Upper lobe of left lung (tissue), 4 donors: ENCODE data around the gene TRIM37.

ENCODE experiments used
- EP300 ChIP-seq, 4 donors: sonication (generic); formaldehyde crosslinking; IDR thresholded peaks; one replicate each; pipeline ENCODE4 v1.5.1; 2017; ENCODE audit warnings: antibody characterized with exemption in 4 of 4, control low read depth in 2 of 4
- POLR2A ChIP-seq, 4 donors: fragments of 450-650 bp; IDR thresholded peaks; one replicate each; pipeline ENCODE4 v1.5.1; 2016 to 2017; ENCODE audit warnings: antibody characterized with exemption in 4 of 4, mild to moderate bottlenecking in 2 of 4
- POLR2AphosphoS5 ChIP-seq, 2 donors: sonication (generic); formaldehyde crosslinking; IDR thresholded peaks; one replicate each; pipeline ENCODE4 v1.5.1; 2017; ENCODE audit warnings: antibody characterized with exemption in 2 of 2
- TF ChIP-seq, protein P1 (sequence below), 6 experiments: fragments of 450-650 bp in 4 of 6; fragments of 200-600 bp in 2 of 6; sonication (generic) in 2 of 6; IDR thresholded peaks; one replicate each; pipeline ENCODE4 v1.5.1; 2016 to 2019; ENCODE audit warnings: antibody characterized with exemption in 6 of 6

DNA sequence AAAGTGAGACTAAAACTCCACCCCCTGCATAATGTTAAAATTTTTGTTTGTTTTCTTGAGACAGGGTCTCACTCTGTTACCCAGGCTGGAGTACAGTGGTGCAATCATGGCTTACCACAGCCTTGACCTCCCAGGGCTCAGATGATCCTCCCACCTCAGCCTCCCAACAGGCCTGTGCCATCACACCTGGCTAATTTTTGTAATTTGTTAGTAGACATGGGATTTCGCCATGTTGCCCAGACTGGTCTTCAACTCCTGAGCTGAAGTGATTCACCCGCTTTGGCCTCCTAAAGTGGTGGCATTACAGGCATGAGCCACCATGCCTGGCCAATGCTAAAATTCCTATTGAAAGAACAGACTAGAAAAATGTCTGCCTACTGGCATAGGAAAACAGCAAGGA lies 103.8 kb downstream of the TRIM37 start:
- TF ChIP-seq POLR2A (IDR thresholded peaks at IDR 0.05) (no peak), POLR2AphosphoS5 (IDR thresholded peaks at IDR 0.05) (no peak), EP300 (IDR thresholded peaks at IDR 0.05) (no peak)
- TF ChIP-seq, protein P1, sequence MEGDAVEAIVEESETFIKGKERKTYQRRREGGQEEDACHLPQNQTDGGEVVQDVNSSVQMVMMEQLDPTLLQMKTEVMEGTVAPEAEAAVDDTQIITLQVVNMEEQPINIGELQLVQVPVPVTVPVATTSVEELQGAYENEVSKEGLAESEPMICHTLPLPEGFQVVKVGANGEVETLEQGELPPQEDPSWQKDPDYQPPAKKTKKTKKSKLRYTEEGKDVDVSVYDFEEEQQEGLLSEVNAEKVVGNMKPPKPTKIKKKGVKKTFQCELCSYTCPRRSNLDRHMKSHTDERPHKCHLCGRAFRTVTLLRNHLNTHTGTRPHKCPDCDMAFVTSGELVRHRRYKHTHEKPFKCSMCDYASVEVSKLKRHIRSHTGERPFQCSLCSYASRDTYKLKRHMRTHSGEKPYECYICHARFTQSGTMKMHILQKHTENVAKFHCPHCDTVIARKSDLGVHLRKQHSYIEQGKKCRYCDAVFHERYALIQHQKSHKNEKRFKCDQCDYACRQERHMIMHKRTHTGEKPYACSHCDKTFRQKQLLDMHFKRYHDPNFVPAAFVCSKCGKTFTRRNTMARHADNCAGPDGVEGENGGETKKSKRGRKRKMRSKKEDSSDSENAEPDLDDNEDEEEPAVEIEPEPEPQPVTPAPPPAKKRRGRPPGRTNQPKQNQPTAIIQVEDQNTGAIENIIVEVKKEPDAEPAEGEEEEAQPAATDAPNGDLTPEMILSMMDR (IDR thresholded peaks at IDR 0.05): no peak
